Ecto neural progenitor cell (in vitro differentiated cells): Measurements from ENCODE around the gene CD2BP2.
"Not testable (repeated sequence)": the region's sequence is repeated elsewhere in the genome, so short reads cannot be mapped to it uniquely, and the experiment has no call there.

Source experiments
- DNase-seq: peaks from one replicate; pipeline ENCODE4 v3.0.0-alpha.2; 2018; ENCODE audit warnings: low spot score

The CD2BP2 gene

DNA sequence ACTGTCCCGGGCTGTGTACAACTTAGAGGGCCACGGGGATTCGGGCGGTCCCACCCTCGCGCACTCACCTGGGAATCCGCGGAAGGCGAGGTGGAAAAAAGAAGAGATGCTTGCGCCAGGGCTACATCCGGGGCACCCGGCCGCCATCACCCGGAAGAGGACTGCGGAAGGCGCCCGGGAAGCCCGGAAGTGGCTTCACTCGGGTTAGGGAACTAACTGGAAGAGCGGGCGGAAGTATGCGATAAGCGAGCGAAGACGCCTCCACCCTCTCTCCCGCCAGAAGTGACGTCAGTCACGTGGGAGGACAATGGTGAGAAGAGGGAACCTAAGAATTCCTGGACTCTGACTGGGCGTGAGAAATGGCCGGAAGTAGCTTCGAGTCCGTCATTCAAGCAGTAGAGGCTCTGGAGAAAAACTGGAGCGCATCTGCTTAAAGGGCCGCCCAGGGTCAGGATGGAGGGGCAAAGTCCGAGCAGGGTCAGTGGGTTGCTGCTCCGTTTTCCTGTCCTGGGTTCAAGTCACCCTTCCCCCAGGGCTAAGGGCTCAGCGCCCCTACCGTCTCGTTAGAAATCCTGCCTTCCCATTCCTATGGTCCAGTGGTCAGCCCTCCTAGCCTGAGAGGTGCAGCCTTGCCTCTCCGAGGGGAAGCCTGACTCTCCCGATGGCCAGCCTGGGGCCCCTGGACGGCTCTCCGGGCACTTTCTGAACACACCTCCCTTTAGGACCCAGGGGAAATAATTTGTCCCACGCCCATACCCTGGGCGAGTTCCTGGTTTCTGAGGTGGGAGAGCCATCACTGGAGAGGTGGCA is at the start of gene CD2BP2:
Gene CD2BP2 (minus strand): TSS at position 165 of the 810 bp plus-strand sequence. CDS start 627 bp downstream, outside the sequence.
- DNase-seq = peak; percentile 93

DNA sequence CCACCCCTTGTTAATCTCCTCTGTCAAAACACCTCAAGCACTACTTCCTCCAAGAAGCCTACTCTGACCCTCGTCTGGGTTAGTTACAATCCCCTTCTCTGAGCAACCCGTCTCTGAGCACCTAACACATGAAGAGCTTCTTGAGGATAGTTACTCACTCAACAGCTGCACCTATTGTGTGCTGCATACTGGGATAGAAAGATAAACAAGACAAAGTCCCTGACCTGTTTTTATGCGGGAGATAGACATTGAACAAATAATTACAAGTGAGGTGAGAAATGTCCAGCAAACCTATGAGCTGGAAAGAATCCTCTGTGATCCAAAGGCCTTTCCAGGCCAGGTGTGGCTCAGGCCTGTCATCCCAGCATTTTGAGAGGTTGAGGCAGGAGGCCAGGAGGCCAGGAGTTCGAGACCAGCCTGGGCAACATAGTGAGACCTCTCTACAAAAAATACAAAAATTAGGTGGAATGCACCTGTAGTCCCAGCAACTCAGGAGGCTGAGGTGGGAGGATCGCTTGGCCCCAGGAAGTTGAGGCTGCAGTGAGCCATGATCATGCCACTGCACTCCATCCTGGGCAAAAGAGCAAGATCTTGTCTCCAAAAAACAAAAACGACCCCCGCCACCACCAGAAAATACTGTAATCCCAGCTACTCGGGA is 46.8 kb upstream of the CD2BP2 start:
- DNase-seq = no peak

DNA sequence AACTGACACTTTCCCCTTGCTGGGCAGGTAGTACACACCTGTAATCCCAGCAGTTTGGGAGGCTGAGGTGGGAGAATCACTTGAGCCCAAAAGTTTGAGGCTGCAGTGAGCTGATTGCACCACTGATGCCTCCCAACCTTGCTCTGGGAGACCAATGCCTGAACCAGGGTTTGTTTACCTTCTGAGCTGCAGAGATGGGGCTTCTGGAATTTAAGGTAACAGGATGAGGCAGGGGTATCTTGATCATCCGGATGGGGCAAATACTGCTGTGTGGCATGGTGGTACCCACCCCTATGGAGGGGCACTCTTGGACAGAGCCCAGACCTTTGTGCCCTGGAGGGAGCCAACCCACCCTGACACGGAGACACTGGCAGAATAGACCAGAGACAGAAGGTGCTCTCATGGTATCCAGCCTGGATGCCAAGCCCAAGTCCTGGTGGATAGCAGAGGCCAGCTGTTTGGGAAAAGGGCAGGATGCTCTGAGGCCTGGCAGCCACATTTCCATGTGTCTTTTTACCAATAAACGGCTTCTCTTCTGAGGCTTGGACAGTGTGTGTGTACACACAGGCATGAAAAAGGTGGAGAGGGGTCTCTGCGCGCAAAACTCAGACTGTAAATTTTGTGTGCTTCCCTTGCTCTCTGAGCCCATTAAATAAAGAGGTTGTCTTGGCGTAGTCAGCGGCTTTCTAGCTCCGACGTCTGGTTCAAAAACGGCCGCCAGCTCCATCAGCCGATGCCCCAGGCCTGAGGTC is 44.5 kb upstream of the CD2BP2 start:
- no peak for DNase-seq

DNA sequence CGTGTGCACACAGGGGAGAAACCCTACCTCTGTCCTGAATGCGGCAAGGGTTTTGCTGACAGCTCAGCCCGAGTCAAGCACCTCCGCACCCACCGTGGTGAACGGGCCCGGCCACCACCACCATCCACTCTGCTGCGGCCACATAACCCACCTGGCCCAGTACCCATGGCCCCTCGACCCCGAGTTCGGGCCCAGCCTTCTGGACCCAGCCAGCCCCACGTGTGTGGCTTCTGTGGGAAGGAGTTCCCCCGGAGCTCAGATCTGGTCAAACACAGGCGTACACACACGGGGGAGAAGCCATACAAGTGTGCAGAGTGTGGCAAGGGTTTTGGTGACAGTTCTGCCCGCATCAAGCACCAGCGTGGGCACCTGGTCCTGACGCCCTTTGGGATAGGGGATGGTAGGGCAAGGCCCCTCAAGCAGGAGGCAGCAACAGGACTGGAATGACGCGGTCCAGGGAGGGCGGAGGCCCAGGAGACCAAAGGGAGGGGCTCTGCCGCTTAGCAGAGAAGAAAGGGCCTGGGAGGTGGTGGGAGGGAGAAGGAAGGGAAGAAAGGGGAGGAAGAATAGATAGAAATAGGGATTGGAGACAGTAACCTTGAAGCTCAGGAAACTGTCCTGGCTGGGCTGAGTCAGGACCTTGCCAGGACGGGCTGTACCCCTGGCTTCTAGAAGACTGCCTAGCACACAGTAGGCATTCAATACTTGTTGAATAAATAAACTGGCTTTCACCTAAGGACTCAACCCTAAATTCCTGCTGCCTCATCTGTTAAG is 43.7 kb upstream of the CD2BP2 start:
- no peak for DNase-seq

DNA sequence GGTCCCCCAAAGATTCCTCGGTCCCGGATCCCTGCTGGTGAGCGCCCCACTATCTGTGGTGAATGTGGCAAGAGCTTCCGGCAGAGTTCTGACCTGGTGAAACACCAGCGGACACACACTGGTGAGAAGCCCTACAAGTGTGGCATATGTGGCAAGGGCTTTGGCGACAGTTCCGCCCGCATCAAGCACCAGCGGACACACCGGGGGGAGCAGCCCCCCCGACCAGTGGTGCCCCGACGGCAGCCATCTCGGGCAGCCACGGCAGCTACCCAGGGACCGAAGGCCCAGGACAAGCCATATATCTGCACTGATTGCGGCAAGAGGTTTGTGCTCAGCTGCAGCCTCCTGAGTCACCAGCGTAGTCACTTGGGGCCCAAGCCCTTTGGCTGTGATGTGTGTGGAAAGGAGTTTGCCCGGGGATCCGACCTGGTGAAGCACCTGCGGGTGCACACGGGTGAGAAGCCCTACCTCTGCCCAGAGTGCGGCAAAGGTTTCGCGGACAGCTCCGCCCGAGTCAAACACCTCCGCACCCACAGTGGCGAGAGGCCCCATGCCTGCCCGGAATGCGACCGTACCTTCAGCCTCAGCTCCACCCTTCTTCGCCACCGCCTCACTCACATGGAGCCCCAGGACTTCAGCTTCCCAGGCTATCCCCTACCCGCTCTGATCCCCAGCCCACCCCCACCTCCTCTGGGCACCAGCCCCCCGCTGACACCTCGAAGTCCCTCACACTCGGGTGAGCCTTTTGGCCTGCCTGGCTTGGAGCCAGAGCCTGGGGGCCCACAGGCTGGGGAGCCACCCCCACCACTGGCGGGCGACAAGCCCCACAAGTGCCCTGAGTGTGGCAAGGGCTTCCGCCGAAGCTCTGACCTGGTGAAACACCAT is 42.9 kb upstream of the CD2BP2 start:
- DNase-seq = no peak

DNA sequence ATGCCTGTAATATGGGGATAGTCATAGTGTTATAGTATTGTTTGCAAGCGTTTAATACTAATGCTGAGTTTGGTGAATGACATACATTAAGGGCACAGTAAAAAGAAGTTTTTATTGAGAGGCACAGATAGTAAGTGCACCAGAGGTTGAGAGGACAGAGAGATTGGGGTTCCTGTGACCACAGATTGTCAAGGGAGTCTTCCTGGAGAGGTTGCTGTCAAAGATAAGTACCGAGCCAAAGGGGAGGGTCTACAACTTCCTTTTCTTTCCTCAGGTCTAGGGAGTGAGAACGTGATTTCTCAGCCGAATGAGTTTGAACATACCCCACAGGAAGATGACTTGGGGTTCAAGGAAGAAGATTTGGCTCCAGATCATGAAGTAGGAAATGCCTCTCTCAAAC is 41.9 kb upstream of the CD2BP2 start:
- no peak for DNase-seq

DNA sequence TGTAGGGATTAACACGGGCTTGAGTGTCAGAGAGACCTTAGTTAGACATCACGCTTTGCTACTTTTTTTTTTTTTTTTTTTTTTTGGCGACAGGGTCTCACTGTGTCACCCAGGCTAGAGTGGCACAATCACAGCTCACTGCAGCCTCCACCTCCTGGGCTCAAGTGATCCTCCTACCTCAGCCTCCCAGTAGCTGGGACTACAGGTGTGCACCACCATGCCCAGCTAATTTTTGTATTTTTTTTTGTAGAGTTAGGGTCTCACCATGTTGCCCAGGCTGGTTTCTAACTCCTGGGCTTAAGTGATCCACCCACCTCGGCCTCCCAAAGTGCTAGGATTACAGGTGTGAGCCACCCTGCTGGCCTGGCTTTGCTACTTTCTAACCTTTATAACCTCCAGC is 41.5 kb upstream of the CD2BP2 start:
- DNase-seq = not testable (repeated sequence)

DNA sequence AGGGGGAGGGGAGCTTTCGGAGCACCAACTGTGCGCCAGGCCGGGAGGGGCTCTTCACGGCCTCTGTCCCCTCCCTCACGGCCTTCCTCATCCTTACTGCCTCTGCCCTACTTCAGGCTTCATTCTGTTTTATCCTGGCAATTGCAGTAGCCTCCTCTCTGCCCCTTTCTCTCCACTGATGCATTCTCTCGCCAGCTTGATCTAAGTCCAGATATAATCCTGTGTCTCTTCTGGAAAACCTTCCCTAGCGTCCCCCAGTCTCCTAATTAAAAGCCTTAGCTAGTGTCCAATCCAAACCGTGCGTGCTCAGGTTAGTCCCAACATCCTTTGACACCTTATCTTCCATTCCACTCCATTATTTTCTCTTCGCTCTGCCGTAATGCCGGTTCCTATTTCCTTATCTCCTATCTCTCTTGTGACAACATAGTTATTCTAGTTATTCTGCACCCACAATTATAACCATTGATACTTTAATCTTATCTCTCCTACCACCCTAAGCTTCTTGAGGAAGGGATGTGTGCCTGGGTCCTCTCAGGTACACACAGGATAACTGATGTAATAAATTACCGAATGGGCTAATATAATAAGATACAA is 41.0 kb upstream of the CD2BP2 start:
- no peak for DNase-seq

DNA sequence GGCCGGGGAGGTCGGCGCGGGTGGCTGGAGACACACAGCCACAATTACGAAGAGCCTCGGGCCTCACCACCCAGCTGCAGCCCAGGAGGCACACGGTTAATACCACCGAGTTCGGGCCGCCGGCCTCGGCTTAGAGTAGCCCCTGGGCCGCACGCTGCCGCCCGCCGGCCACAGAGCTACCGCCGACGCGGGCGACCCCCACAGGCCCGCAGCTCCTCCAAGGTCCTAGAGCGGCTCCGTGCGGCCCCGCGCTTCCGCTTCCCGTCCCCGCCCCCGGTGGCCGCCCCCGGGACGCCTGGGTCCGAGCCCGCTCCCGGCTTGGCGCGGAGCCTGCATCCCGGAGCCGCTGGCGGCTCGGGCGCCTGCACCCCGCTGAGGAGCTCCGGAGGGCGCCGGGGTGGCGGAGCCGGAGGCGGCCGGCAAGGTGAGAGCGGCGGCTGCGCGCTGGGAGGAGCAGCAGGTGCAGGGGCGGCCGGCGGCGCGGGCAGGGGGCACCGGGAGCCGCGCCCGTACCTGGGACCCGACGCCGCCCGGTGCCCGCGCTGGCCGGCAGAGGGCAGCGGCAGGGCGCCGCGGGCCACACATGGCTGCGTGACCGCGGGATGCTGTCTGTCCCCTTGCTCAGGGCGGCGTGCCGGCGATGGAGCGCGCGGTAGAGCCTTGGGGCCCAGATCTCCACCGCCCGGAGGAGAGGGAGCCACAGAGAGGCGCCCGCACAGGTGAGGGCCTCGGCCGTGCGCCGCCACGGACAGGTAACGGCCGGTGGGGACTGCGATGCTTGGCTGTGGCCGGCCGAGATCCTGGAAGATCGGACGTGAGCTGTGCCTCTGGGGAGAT is 40.3 kb upstream of the CD2BP2 start, which contains the start of gene ZNF48:
Gene ZNF48 (plus strand): TSS at position 266 of the 837 bp plus-strand sequence. CDS start 375 bp downstream, at position 641.
- DNase-seq = peak; percentile 92

DNA sequence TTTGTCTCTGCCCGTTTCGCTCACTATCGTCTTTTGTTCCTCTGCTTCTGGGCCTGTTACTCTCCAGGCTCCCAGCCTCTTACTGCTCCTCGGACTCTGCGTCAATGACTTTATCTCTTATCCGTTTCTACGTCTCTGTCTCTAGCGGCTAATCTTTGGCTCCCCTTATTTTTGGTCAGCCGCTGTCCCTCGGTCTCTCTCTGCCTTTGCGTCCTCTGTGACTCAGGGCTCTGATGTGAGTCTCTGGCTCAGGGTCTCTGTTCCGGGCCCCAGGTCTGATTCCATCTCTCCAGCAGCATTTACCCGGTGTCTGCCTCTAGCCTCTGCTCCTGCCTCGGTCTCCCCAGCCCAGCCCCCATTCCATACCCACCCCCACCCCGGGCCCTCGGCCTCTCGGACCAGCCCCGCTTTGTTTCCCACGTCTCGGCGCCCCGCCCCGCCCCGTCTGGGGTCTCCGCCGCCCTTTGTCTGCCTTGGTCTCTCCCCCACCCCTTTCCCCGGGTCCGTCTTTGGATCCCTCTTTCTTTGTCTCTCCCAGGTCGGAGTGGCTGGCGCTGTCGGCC is 39.6 kb upstream of the CD2BP2 start:
- DNase-seq = no peak

DNA sequence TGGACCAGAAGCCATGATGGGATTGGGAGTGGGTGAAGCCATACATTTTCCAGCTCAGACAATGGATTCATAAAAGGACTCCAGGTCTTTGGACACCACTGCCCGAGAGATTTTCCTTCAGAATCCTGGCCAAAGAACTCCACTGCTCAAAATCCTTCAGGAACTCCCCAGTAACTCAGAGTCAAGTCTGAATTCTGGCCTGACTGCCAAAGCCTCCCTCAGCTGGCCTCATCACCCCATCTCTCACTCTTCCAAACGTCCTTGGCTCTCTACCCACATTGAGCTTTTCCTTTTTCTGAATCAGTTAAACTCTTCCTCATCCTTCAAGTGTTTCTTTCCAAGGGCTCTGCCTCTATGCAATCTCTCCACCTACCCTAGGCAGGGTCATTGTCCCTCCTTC is 28.4 kb upstream of the CD2BP2 start:
- DNase-seq = no peak

DNA sequence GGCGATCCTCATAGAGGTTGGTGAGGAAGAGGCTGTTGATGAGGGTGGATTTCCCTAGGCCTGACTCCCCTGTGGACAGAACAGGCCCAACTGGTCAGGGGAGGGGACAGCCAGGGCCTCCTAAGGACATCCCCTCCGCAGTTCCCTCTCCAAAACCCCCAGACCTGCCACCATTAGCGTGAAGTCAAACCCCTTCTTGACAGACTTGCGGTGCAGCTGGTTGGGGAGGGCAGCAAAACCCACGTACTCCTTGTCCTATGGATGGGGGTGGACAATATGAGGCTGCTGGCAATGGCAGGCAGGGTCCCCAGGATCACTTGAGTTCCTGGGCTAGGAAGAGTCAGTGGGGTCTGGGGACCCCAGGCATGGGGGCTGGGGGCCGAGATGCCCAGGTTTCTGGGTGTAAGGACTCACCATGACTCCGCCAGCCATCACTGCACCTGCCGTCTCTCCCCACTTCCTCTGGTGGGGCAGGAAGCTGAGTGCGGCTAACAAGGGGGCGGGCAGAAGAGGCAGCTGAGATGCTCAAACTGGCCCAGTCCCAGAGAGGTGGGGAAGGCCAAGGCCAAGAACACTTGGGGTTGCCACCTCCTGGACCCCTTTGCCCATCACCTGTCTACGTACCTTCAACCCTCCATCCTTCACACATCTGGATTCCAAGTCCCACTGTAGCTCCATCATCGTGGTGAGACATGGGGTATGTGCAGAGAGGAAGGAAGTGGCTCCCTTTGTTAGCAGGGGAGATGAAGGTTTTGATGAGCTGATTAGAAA is 27.2 kb upstream of the CD2BP2 start, which contains the start of gene SEPTIN1:
Gene SEPTIN1 (minus strand): TSS at position 451 of the 771 bp plus-strand sequence. CDS start 19 bp downstream, at position 432.
- peak; percentile 41 for DNase-seq

DNA sequence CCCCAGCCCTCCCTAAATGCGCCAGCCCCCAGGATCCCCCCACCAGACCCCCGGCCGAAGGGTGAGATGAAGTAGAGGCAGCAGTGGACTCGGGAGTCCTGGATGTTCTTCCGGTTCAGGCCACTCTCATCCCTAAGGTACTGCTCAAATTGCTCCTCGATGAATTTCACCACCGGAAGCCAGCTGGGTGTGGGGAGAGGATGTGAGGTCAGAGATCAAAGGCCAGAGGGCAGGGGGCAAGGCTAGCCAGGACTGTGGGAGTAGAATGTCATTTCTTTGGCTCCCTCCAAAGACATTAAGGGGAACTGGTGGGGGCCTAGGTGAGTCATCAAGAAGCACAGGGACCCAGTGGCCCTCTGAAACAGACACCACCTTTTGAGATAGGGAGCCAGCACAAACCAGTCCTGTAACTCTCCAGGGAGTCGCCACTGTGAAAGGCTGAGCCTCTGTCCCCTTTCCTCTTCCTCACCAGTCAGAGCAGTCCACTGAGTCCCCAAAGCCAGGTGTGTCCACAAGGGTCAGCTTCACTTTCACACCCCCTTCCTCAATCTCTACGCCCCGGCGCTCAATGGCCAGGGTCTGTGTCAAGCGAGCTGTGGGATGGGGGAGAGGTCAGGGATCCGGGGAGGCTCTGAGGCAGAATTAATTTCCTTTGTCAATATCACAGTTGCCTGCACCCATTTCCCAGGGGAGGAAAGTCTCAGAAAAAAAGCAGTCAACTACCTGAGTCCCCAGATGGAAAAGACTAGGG is 26.4 kb upstream of the CD2BP2 start:
- peak; percentile 48 for DNase-seq

DNA sequence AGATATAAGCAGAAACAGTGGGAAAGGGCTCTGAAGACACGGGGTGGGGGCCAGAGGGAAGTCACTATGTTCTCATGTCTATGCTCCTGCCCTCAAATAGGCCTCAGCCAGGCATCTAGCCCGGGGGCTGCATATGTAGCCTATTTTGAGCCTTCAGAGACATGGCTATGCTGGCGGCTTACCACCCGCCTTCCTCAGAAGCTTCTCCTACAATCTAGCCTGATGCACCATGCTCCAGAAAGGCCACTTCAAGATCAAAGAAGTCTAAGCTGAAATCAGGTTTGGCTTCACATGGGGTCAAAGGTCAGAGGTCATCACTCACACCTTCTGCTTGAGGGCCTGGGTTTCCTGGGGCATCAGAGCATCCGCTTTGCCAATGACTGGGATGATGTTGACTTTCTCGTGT is 25.7 kb upstream of the CD2BP2 start:
- DNase-seq = peak; percentile 48

DNA sequence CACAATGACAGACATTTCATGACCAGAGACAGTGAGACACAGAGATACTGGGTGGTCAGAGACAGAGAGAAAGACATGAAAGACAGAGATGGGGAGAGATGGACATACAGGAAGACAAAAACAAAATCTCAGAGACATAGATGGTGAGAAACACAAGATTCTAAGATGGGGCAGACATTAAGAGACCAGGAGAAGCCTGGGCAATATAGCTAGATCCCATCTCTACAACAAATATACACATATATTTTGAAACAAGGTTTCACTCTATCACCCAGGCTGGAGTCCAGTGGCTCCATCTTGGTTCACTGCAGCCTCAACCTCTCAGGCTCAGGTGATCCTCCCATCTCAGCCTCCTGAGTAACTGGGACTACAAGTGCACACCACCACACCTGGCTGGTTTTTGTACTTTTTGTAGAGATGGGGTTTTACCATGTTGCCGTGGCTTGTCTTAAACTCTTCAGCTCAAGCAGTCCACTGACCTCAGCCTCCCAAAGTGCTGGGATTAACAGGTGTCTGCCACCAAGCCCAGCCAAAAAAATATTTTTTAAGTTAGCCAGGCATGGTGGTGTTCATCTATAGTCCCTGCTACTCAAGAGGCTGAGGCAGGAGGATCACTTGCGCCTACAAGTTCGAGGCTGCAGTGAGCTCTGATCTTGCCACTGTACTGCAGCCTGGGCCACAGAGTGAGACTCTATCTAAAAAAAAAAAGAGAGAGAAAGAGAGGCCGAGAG is 25.1 kb upstream of the CD2BP2 start:
- no peak for DNase-seq

DNA sequence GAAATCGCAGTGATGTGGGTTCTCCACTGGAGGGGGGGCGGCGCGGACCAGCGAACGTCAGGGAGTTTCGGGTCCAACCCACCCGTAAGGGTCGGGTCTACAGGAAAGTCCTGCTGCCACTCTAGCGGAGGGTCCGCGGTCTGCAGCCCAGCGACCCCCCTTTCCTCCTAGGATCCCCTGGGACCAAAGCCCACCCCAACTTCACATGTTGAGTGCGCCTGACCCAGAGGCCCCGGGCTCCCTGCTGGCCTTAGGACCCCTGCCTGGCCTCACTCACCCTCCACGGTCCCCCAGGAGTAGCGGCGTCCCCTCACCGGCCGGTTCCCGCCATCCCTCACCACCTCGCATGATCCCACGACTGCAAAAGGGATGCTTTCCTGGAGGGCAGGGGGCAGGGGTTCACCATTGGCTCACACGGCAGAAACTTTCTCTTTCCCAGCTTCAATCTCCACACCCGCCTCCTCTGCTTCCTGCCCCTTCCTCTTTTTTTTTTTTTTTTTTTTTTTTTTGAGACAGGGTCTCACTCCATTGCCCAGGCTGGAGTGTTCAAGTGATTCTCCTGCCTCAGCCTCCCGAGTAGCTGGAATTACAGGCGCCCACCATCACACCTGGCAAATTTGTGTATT is 24.2 kb upstream of the CD2BP2 start:
- no peak for DNase-seq
